CD4-positive, alpha-beta T cell treated with Interleukin-21 for 1 hour (primary cell): ENCODE data around the gene FGFRL1.
A peak's percentile ranks its signal among the peaks of the same experiment; 100 is the strongest.

Experiments used
- DNase-seq: peaks from one replicate; pipeline ENCODE4 v3.0.0-alpha.2; 2020

The FGFRL1 gene

GRCh38 chr4:1009542-1010394 lies 1.7 kb upstream of the FGFRL1 start:
- peak; percentile 70 for DNase-seq

- DNase-seq: peak; percentile 76
These were observed 918 bp upstream of the FGFRL1 start for GRCh38 chr4:1010395-1011021.

GRCh38 chr4:1011666-1012033 lies 224 bp downstream of the FGFRL1 start:
- no peak for DNase-seq

GRCh38 chr4:1012034-1012739 lies 761 bp downstream of the FGFRL1 start:
- DNase-seq: peak; percentile 42

GRCh38 chr4:1013225-1014073 lies 2.0 kb downstream of the FGFRL1 start:
- DNase-seq: no peak

- DNase-seq: no peak
These were observed 3.1 kb downstream of the FGFRL1 start for GRCh38 chr4:1014291-1015167.

- no peak for DNase-seq
These were observed 3.8 kb downstream of the FGFRL1 start for GRCh38 chr4:1015179-1015578.

GRCh38 chr4:1015746-1016145 lies 4.3 kb downstream of the FGFRL1 start:
- no peak for DNase-seq

GRCh38 chr4:1017211-1017610 lies 5.8 kb downstream of the FGFRL1 start:
- no peak for DNase-seq

- no peak for DNase-seq
These were observed 6.3 kb downstream of the FGFRL1 start for GRCh38 chr4:1017706-1018105.

GRCh38 chr4:1018147-1019020 lies 7.0 kb downstream of the FGFRL1 start:
- DNase-seq: no peak

- no peak for DNase-seq
These were observed 7.9 kb downstream of the FGFRL1 start for GRCh38 chr4:1019320-1019719.

GRCh38 chr4:1019729-1020470 lies 8.5 kb downstream of the FGFRL1 start:
- DNase-seq: no peak

GRCh38 chr4:1021386-1022050 lies 10.1 kb downstream of the FGFRL1 start:
- DNase-seq: no peak

- no peak for DNase-seq
These were observed 10.8 kb downstream of the FGFRL1 start for GRCh38 chr4:1022051-1022738.

GRCh38 chr4:1022739-1023066 lies 11.3 kb downstream of the FGFRL1 start:
- DNase-seq: no peak

GRCh38 chr4:1023075-1023640 lies 11.7 kb downstream of the FGFRL1 start:
- no peak for DNase-seq

GRCh38 chr4:1023895-1024740 lies 12.7 kb downstream of the FGFRL1 start:
- no peak for DNase-seq
